GM06990 (cell line): ENCODE data around the gene ABCC4.
A peak's percentile ranks its signal among the peaks of the same experiment; 100 is the strongest.

Experiments
- DNase-seq: peaks from one replicate; pipeline ENCODE4 v3.0.0-alpha.2; 2011; ENCODE audit not compliant: insufficient read length; ENCODE audit errors: extremely low read depth
- H3K27me3 ChIP-seq: replicated peaks from 2 replicates; pipeline ENCODE4 v1.6.0; 2011; ENCODE audit warnings: low read length; ENCODE audit not compliant: control insufficient read depth, insufficient read depth
- H3K36me3 ChIP-seq: 2 replicates; pipeline ENCODE4 v1.5.1; 2011; ENCODE audit warnings: low read length; ENCODE audit not compliant: control insufficient read depth, insufficient read depth
- H3K4me3 ChIP-seq: replicated peaks from 2 replicates; pipeline ENCODE4 v1.5.1; 2011; ENCODE audit warnings: low read depth, mild to moderate bottlenecking, control low read depth, low read length
- CTCF ChIP-seq: IDR thresholded peaks from 2 replicates; pipeline ENCODE4 v1.5.1; 2011; ENCODE audit warnings: low read length, control low read depth, mild to moderate bottlenecking, inconsistent platforms; ENCODE audit not compliant: insufficient read depth, poor library complexity, severe bottlenecking

The ABCC4 gene

GRCh38 chr13:95231393-95231792 lies 69.9 kb downstream of the ABCC4 start:
- TF ChIP-seq CTCF = no peak
- DNase-seq = no peak
- no peaks in the 10 kb centered on the region for H3K27me3 ChIP-seq
- no peaks in the 10 kb centered on the region for H3K36me3 ChIP-seq
- no peak overlapping the region for H3K4me3 ChIP-seq

GRCh38 chr13:95229855-95230254 lies 71.4 kb downstream of the ABCC4 start:
- no peak for DNase-seq
- TF ChIP-seq CTCF = no peak
- no peaks in the 10 kb centered on the region for H3K36me3 ChIP-seq
- no peak overlapping the region for H3K4me3 ChIP-seq
- H3K27me3 ChIP-seq = no peaks in the 10 kb centered on the region

- no peak for TF ChIP-seq CTCF
- Histone ChIP-seq H3K27me3 (no peaks in the 10 kb centered on the region), H3K36me3 (no peaks in the 10 kb centered on the region)
Observed at GRCh38 chr13:95228130-95228529, 73.1 kb downstream of the ABCC4 start.

GRCh38 chr13:95226932-95227695 lies 74.1 kb downstream of the ABCC4 start:
- TF ChIP-seq CTCF = no peak
- H3K4me3 ChIP-seq = peak overlapping the region; percentile 16; the same call in 1 of the 2 replicates

More at GRCh38 chr13:95228130-95228529, 73.1 kb downstream of the ABCC4 start:
- no peak overlapping the region for H3K4me3 ChIP-seq
- no peak for DNase-seq

GRCh38 chr13:95226476-95226875 lies 74.8 kb downstream of the ABCC4 start:
- no peaks in the 10 kb centered on the region for H3K36me3 ChIP-seq
- no peak for DNase-seq
- peak overlapping the region; percentile 17; the same call in 1 of the 2 replicates for H3K4me3 ChIP-seq
- H3K27me3 ChIP-seq = no peaks in the 10 kb centered on the region
- no peak for TF ChIP-seq CTCF

More at GRCh38 chr13:95226932-95227695, 74.1 kb downstream of the ABCC4 start:
- Histone ChIP-seq H3K36me3 (no peaks in the 10 kb centered on the region), H3K27me3 (no peaks in the 10 kb centered on the region)
- DNase-seq = peak; percentile 65
